NCI-H2107 (cell line): Measurements from ENCODE around the gene PPP1R14C.

Source experiments
- DNase-seq: peaks from one replicate; lab custom pipeline; 2025; lab: John Stamatoyannopoulos, UW

The PPP1R14C gene

DNA sequence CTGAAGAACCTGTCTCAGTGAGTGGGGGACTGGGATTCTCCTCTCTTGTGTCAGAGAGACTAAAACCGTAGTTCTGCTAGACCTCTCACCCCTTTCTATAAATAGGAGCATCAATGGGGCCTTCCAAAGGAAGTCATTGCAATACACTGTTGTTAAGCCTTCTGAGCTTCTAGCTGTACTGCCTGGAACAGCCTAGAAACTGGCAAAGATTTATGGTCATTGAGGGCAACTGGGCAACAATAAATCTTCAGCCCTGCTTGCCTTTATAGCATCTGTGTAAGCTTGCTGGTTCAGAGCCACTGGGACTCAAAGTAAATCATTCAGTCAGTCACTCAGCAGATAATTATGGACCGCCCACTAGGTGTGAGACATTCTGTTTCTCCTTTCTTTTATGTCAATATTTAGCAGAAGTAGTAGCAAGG is 53.2 kb downstream of the PPP1R14C start:
- no peak for DNase-seq

DNA sequence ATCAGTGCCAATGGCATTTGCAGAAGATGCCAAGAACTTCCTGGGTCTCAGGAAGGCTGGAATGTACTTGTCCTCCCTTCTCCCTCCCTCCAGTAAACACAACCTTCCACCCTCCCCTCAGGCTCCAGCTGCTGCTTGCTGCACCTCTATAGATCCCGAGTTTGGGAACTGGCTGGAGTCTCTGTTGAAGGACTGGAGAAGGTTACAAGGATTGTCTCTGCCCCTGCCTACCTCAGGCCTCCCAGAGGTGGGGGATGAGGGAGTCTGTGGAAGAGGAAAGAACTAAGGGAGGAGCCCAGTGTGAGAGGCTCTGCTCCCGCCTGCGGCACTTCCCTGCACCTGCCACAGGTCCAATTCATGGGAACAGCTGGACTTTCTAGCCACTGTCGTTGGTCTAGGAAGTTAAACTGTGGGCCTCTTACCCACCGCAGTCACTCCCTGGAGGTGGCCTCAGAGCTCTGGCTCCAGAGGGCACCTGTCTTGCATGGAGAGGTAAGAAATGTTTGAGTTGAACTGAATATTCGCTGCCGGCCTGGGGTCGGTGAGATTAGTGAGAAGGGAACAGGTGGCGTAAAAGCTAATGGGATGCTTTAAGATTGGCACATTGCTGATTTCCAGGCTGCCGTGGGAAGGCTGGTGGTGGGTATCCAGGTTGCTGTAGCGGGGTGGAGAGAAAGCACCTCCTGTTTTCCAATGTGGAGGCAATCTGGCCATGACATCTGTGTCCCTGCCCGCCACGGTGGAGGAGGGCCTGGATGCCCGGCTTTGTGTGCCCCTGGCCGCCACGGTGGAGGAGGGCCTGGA is 54.3 kb downstream of the PPP1R14C start:
- no peak for DNase-seq

DNA sequence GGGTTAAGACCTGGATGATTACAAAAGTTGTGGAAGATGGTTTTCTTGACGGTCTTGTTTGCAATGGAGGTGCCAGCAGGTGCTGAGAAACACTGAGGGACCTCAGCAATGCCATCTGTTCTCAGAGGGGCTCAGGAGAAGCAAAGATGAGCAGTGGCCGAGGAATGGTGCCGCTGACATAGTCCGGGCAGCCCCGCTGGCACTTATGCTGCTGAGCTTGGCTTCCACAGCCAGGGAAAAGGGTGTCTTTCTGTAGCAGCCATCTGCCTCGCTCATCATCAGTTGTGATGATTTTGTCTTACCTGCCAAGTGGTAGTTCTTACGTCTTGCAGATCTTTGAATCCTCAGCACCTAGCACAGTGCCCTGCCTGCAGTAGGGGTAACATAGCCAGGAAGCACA is 55.7 kb downstream of the PPP1R14C start:
- no peak for DNase-seq

DNA sequence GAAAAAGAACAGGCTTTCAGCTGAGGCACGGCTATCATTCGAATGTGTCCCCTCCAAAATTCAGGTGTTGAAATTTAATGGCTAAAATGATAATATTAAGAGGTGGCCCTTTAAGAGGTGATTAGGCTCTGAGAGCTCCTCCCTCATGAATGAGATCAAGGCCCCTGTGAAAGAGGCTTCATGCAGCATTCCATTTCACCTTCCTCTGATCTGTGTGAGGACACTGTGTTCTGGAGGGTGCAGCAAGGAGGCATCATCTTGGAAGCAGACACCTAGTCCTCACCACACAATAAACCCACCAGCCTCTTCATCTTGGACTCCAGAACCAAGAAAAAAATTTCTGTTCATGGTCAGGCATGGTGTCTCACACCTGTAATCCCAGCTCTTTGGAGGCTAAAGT is 56.4 kb downstream of the PPP1R14C start:
- DNase-seq, result no peak

DNA sequence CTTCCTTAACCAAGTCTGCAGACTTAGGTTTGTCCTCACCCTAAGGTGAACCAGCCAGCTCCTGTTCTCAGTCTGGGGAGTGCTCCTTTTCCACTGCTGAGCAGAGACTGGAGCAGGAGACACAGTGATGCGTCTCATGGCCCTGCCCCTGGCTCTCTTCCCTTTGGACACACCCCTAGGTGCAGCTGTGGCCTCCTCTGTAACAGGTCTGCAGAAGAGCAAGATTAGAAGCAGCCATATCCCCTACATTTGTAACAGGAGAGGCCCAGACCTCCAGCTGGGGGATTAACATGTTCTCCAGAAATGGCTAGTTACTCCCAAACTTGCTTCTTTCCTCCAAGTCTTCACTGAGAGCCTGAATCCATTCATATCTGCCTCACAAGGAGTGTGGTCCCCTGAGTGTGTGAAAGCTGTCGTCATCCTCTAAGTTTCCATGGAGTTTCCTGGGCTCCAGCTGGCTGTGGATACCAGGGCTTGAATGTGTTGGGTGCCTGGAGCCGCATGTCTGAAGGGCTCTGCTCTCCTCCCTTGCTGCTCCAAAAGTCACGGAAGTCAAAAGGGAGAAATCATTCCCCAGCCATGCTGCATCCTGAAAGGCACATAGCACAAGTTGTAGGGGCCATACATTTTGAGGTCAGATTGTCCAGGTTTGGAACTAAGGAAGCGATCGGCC is 57.7 kb downstream of the PPP1R14C start:
- no peak for DNase-seq

DNA sequence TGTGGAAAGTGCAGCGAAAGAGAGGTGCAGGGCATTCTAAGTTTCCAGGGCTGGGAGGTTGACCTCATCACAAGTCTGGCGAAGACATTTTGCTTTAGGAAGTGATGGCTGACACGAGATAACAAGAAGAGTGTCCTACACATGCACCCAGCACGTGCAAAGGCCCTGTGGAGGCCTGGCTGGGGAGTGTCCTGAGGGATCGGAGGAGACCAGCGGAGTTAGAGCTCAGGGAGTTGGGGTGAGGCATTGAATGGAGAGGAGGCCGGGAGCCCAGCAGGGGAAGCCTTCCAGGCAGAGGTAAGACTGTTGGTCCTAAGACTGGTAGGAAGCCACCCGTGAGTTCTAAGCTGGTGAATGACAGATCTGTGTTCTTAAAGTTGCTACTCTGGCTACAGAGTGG is 58.4 kb downstream of the PPP1R14C start:
- no peak for DNase-seq

DNA sequence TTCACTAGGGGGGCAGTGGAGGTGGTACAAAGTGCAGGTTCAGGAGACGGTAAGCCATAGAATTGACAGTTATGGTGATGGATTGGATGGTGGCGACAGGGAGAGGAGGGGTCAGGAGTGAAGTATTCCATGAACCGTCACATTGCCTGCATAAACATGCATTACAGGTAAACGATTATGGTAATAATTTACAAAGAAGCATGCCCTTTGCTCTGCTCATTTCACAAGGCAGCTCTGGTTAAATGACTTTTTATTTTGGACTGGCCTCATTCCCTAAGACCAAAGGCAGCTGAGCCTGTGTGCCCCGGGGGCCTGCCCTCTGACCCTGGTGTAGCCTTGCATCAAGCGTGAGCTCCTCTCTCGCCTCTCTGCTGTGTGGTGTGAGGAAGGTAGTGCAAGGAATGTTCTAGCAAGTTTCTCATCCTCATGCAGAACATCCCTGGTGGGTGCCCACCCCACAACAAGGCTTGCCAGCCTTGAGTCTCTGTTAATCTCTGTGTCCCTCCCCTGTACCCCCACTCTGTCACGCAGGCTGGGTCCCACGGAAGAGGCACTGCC is 59.0 kb downstream of the PPP1R14C start:
- no peak for DNase-seq

DNA sequence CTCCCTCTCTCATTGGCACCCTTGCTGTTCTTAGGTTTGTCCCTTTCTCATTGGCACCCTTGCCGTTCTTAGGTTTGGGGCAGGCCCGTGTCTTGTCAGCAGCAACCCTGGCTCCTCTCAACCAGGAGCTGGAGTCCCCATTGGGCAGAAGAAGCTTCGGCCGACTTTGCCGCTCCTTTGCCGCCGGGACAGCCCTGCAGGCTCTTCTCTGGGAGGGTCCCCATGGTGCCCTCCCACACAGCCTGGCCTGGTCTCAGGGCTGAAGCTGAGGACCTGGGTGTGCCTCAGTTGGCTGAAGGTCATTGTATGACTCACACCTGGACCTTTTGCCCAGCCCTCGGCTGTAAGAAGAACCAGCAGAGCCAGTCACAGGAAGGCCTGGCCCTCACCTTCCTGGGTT is 59.6 kb downstream of the PPP1R14C start:
- DNase-seq, result no peak

DNA sequence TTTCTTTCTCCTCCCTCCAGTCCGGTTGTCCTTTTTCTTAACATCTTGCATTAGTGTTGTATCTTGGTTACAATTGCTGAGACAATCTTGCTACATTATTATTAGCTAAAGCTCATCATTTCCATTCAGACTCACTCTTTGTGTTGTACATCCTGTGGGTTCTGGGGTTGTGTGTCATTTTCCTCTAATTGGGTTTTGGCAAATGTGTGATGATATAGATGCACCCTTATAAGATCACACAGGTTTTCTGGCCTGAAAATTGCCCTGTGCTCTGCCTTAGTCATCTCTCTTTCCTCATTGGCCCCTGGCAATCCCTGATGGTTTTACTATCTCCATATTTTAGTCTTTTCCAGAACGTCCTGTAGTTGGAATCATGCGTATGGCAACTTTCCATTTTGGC is 60.1 kb downstream of the PPP1R14C start:
- no peak for DNase-seq

DNA sequence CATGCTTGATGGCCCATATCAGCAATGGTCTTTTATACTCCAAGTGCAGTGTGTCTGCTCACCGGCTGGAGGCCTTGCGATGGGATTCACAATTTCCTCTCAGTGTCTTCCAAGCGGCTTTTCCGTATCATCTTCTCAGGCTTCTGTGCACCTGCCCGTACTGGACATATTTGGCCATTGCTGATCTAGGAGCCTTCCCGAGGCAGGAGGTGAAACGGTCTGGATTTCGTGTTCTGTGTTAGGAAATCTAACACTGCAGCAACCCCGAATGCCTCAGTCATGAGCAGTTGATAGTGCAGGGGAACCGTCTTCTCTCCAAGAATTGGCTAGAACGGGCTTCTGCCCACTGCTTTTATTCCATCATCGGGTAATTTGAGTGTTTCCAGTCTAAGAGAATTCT is 60.5 kb downstream of the PPP1R14C start:
- no peak for DNase-seq

DNA sequence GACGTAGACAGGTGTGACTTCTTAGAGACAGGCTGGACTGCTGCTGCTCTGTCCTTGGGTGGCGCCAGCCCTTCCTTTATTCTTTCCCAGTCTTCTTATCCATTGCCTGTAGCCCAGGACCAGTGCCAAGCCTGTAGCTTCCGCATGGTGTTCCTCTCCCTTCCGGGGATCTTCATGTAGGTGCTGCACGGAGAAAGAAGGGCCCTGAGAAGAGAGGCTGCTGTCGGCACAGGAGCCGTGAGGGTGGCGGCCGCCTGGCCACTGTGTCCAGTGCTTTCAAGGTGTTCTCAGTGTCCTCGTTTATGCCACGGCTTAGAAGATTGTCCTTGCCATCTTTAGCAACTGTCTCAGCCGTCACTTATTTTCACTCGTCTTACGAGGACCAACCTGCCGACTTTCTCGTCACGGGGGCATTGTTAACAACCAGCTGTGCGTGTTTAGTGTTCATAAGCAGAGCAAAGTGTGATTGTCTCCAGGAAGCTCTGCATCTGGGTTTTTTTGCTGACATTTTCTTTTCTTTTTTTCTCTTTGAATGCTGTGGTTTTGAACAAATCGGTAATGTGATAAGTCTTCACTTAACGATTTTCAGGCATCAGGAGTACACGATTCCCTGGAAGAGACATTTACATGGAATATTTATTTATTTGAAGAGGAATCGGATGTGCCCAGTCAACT is 61.2 kb downstream of the PPP1R14C start:
- DNase-seq, result no peak

DNA sequence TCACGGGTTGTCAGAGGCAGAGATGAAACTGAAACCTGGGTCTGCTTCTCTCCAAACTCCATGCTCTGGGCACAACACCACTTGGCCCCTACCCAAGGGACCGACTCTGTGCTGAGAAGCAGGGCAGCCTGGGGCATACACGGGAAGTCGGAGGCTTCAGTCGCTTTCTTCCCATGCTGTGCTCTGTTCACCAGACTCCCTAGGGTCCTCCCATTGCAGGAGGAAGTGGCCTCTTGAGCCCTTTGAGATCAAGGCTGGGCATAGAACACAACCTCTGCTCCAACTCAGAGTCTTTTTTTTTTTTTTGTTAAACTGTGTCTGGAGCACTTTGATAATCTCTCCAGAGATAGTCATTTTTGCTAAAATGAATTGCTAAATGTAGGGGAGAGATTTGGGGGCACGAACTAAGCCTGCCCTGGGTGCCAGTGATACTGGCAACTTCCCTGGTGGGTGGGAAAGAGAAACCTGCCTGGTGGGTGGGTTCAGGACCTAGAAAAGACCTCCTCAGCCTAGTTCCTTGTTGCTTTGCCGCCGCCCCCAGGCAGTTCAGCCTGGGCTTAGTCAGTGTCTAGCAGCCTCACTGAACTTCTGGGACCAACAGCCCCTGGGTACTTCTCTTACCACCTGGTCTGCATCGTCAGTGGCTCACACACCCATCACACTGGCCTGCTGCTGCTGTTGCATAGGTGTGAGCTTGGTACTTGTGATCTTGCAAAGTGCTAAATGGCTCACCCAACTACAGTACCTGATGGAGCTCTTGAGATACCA is 62.0 kb downstream of the PPP1R14C start:
- DNase-seq, result no peak

DNA sequence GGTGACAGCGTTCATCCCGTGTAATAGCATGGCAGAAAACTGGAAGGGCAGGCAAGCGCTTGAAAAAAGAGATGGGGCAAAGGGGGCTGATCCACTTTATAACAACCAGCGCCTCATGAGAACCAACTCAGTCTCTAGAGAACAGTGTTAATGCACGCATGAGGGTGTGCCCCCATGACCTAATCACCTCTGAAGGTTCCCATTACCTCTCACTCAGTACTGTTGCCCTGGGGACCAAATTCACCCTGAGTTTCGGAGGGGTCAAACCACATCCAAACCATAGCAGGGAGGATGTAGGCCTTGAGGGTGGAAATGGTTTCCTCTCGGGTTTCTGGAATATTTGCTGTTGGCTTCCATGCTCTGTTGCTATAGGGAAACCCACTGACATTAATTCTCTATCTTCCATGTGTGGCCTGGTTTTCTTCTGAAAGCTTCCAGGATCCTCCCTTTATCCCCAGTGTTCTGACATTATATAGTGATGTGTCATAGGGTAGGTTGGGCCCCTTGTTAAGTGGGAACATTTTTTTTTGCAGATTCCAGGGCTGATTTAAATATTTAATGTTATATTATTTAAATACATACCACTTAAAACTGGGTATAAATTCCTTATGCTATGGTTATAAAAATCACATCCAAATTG is 65.2 kb downstream of the PPP1R14C start:
- DNase-seq, result no peak

DNA sequence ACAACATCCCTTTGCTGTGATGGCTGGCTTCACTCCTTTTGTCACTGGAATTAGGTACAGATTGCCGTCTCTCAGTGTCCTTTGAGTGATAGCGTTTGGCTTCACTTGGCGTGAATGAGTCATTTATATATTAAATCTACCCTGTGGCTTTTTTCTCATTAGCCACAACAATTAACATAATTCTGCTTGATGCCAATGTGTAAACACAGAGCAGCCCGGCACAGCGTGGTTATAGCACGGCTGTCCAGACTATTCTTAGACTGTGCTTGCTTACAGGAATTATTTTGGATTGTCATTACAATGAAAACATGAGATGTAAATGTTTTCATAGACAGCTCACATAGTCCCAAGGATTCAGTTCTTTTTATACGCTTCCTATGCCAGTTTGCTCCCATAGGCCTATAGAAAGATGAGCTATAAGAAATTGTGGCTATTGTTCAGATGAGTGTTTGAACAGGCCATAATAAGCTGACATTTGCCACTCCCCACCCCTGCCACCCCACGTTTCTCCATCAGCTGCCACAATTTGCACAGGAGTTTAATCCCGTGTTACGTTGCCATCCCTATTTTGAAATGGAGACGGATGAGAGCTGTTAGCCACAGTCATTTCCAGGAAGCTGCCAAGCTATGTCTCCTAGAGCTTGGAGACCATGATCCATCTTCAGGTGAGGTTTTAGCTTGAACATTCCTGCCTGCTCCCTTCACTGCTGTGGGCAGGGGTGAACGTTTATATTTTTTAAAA is 65.9 kb downstream of the PPP1R14C start:
- DNase-seq, result no peak

DNA sequence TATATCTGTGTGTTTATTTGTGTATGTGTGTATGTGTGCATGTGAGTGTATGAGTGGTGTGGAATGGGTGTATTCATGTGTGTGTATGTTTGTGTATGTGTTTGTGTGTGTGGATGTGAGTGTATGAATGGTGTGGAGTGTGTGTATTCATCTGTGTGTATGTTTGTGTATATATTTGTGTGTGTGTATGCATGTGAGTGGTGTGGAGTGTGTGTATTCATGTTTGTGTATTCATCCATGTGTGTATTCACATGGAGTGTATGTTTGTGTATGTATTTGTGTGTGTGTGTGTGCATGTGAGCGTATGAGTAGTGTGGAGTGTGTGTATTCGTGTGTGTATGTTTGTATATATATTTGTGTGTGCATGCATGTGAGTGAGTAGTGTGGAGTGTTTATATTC is 66.6 kb downstream of the PPP1R14C start:
- DNase-seq, result no peak

DNA sequence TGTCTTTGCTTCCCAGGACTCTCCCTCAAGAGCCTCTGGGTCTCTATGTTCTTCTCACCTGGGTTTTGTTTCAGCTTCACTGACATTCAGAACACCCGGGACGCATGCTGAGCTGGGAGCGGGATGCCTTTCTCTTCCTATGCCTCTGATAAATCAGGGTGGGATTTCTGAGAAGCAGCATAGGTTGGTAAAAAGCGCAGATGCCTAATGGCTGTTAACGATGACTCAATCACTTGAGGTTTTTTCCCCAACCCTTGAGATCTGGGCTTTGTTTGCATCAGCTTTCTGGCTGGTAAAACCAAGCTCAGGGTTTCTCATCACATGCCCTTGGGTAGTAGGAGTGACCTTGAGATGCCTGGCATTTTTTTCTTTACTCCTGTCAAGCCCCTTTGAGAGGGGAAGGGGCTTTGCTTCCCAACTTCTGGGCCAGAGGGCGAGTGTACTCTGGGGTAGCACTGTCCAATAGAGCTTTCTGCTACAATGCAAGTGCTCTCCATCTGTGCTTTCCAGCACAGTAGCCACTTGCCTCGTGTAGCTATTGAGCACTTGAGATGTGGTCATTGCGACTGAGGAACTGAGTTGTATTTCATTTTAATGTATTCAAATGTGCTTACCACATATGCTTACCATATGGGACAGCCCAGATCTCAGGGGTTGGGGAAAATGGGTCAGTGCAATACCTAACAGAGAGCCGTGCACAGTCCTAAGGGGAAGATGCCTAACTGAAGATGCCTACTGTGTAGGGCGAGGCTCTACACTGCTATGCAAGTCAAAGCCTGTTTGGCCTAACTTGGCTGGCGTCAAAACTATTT is 69.1 kb downstream of the PPP1R14C start:
- DNase-seq, result no peak

DNA sequence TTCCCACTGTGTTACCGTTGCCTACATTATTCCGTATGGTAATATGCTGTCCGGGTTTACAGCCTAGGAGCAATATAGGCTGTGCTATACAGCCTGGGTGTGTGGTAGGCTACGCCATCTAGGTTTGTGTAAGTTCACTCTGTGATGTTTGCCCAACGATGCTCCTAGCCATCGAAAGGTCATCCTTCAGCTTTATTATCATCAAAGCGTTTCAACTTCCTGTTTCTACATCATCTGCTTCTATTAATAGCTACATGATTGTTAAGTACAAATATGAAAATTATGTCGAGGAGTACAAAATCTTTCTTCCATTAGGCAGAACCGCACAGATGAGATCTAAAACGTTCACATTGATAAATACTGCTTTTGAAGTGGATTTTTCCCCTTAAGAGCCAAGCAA is 69.9 kb downstream of the PPP1R14C start:
- no peak for DNase-seq

DNA sequence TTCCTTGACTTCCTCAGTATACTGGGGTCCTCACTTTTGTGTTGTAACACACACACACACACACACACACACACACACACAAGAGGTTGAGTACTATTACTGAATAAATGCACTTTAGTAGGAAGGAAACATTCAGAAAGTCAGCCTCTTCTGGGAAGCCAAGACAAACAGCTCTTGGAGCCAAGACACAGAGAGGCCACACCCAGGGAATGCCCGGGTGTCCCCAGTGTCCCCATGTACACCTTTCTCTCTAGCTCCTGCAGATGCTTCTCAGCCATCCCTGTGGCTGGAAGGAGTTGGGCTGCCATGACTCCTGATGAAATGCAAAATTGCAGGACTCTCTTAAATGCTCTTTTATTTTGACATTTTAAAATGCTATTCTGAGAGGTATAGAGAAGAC is 70.5 kb downstream of the PPP1R14C start:
- DNase-seq, result no peak

DNA sequence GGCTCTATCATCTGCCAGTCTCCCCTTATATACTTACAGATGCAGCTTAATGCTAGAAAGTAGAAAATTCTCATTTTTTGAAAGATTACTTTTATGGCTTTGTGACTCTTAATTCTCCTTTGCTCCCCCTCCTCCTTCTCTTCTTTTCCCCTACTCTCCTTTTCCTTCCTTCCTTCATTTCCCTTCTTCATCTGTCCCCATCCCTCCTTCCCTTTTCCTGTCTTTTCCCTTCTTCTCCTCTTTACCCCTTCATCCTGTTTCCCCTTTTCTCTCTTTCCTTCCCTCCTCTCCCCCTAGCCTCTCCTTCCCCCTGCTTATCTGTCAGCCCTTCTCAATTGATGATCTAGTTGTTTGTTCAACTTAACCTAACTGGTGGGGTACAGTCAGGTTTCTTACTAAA is 71.5 kb downstream of the PPP1R14C start:
- DNase-seq, result no peak
